Thyroid gland (tissue), 4 donors: Measurements from ENCODE around the gene CTDSPL.

Source experiments
- CTCF ChIP-seq, 6 experiments: fragments of 200-600 bp in 3 of 6; fragments of 450-650 bp in 3 of 6; sonication (generic) in 3 of 6; IDR thresholded peaks; one replicate each; pipeline ENCODE4 v1.5.1; 2016 to 2019; ENCODE audit warnings: antibody characterized with exemption in 6 of 6, mild to moderate bottlenecking in 2 of 6, inconsistent platforms in 1 of 6, moderate library complexity in 1 of 6
- POLR2A ChIP-seq, 2 donors: fragments of 450-650 bp; IDR thresholded peaks; one replicate each; pipeline ENCODE4 v1.6.1; 2017; ENCODE audit warnings: antibody characterized with exemption in 2 of 2, mild to moderate bottlenecking in 2 of 2, moderate library complexity in 1 of 2

- no peak for TF ChIP-seq CTCF (IDR thresholded peaks at IDR 0.05)
- TF ChIP-seq POLR2A (IDR thresholded peaks at IDR 0.05): no peak
Observed at GRCh38 chr3:37824954-37825328, 36.7 kb upstream of the CTDSPL start.
